Right atrium auricular region (tissue), 2 donors: ENCODE measurements around the gene CCDC13. TPM values are rescaled to one million over a fixed set of nuclear protein-coding genes. Genes with fewer than 3 reads are reported as not detected.

Experiments used
- DNase-seq: peaks from one replicate; pipeline ENCODE4 v3.0.0-alpha.2; 2019; ENCODE audit warnings: low spot score
- H3K27ac ChIP-seq, 2 donors: fragments of 200-600 bp; sonication (generic); 1 replicate in 1 of 2; 2 replicates in 1 of 2; pipeline ENCODE4 v1.5.1; 2016 to 2019
- H3K27me3 ChIP-seq, 2 donors: fragments of 200-600 bp; sonication (generic); one replicate each; pipeline versions ENCODE4 v1.5.1 to v1.6.0; 2017 to 2019
- H3K36me3 ChIP-seq: fragments of 200-600 bp; sonication (generic); one replicate; pipeline ENCODE4 v1.5.1; 2016
- H3K4me1 ChIP-seq, 2 donors: fragments of 200-600 bp; sonication (generic); one replicate each; pipeline versions ENCODE4 v1.5.1 to v1.6.0; 2017 to 2019
- H3K4me3 ChIP-seq, 2 donors: fragments of 200-600 bp; sonication (generic); 1 replicate in 1 of 2; 2 replicates in 1 of 2; pipeline ENCODE4 v1.5.1; 2017 to 2019; ENCODE audit warnings: mild to moderate bottlenecking in 1 of 2, moderate library complexity in 1 of 2
- H3K9me3 ChIP-seq, 2 donors: fragments of 200-600 bp; sonication (generic); one replicate each; pipeline ENCODE4 v1.5.1; 2019
- total RNA-seq, 2 donors: library from RNA; depleted of rRNA; stranded (reverse); fragments of >200 nt; gene quantifications; one replicate each; pipeline ENCODE4 v1.1.0, GENCODE V29; 2016
- TF ChIP-seq, protein P1 (sequence below), 2 donors: fragments of 200-600 bp; sonication (generic); IDR thresholded peaks; one replicate each; pipeline ENCODE4 v1.5.1; 2019; ENCODE audit warnings: antibody characterized with exemption in 2 of 2

CCDC13 gene
- total RNA-seq, 2 donors from 2014 or later = 0.35 TPM; not detected in 1

GRCh38 chr3:42756681-42757213 is 16.3 kb downstream of the CCDC13 start:
- Histone ChIP-seq H3K9me3 (no peaks in the 10 kb centered on the region), H3K36me3 (no peaks in the 10 kb centered on the region), H3K4me3 (no peak overlapping the region), H3K27ac (no peak overlapping the region), H3K27me3 (no peaks in the 10 kb centered on the region), H3K4me1 (no peaks in the 10 kb centered on the region)
- TF ChIP-seq, protein P1, sequence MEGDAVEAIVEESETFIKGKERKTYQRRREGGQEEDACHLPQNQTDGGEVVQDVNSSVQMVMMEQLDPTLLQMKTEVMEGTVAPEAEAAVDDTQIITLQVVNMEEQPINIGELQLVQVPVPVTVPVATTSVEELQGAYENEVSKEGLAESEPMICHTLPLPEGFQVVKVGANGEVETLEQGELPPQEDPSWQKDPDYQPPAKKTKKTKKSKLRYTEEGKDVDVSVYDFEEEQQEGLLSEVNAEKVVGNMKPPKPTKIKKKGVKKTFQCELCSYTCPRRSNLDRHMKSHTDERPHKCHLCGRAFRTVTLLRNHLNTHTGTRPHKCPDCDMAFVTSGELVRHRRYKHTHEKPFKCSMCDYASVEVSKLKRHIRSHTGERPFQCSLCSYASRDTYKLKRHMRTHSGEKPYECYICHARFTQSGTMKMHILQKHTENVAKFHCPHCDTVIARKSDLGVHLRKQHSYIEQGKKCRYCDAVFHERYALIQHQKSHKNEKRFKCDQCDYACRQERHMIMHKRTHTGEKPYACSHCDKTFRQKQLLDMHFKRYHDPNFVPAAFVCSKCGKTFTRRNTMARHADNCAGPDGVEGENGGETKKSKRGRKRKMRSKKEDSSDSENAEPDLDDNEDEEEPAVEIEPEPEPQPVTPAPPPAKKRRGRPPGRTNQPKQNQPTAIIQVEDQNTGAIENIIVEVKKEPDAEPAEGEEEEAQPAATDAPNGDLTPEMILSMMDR (IDR thresholded peaks at IDR 0.05) = no peak
- peak; percentile 46 for DNase-seq

GRCh38 chr3:42755681-42756578 is 17.1 kb downstream of the CCDC13 start:
- no peaks in the 10 kb centered on the region for H3K27me3 ChIP-seq
- no peaks in the 10 kb centered on the region for H3K4me1 ChIP-seq
- H3K36me3 ChIP-seq = no peaks in the 10 kb centered on the region
- peak; percentile 30 for DNase-seq
- H3K4me3 ChIP-seq = no peak overlapping the region
- H3K27ac ChIP-seq = no peak overlapping the region
- TF ChIP-seq, protein P1 (IDR thresholded peaks at IDR 0.05) = peak in 1 of 2 donors; percentile 56
- no peaks in the 10 kb centered on the region for H3K9me3 ChIP-seq

DNA sequence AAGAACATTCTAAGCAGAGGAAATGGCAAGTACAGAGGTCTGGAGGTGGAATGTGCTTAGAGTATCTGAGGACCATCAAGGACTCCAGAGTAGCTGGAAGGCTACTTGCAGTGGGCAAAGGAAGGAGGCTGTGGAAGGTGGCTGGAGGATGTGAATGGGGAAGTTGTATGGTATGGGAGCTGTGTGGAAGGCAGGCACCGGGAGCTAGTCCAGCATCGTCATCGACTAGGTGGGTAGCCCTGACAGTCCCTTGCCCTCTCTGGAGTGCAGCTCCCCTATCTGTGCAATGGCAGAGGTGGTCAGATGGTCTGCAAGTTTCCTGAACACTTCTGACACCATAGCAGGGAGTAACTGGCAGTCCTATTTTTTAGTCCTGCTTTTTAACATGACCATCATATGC is 19.3 kb downstream of the CCDC13 start:
- Histone ChIP-seq H3K4me1 (no peaks in the 10 kb centered on the region), H3K36me3 (no peaks in the 10 kb centered on the region), H3K4me3 (no peak overlapping the region), H3K27ac (no peak overlapping the region), H3K27me3 (no peaks in the 10 kb centered on the region), H3K9me3 (no peaks in the 10 kb centered on the region)
- DNase-seq = no peak
- TF ChIP-seq, protein P1 (IDR thresholded peaks at IDR 0.05) = no peak

- H3K27me3 ChIP-seq = no peaks in the 10 kb centered on the region
- peak; percentile 51 for DNase-seq
- H3K4me3 ChIP-seq = no peak overlapping the region
- TF ChIP-seq, protein P1 (IDR thresholded peaks at IDR 0.05) = no peak
- no peak overlapping the region for H3K27ac ChIP-seq
- H3K36me3 ChIP-seq = no peaks in the 10 kb centered on the region
- no peaks in the 10 kb centered on the region for H3K9me3 ChIP-seq
- no peaks in the 10 kb centered on the region for H3K4me1 ChIP-seq
Measured at GRCh38 chr3:42752961-42753360, 20.1 kb downstream of the CCDC13 start.

GRCh38 chr3:42752441-42752840 is 20.6 kb downstream of the CCDC13 start:
- Histone ChIP-seq H3K36me3 (no peaks in the 10 kb centered on the region), H3K27me3 (no peaks in the 10 kb centered on the region), H3K4me1 (no peaks in the 10 kb centered on the region), H3K9me3 (no peaks in the 10 kb centered on the region), H3K4me3 (no peak overlapping the region), H3K27ac (no peak overlapping the region)
- peak; percentile 16 for DNase-seq
- TF ChIP-seq, protein P1 (IDR thresholded peaks at IDR 0.05) = no peak
